AG04449 (cell line): ENCODE data around the gene VRTN.
"Not testable (repeated sequence)": the region's sequence is repeated elsewhere in the genome, so short reads cannot be mapped to it uniquely, and the experiment has no call there.

ENCODE experiments used
- CTCF ChIA-PET: fragments of 350-600 bp; formaldehyde crosslinking; extraction: SDS; loops from one replicate; lab custom pipeline; 2021; ENCODE audit warnings: antibody characterized with exemption; lab: Yijun Ruan, JAX
- POLR2A ChIA-PET: fragments of 400-600, 350-600 bp; formaldehyde crosslinking; extraction: SDS; loops from one replicate; lab custom pipeline; 2020; ENCODE audit warnings: antibody characterized with exemption, inconsistent platforms; lab: Yijun Ruan, JAX
- DNase-seq: peaks from one replicate; pipeline ENCODE4 v3.0.0-alpha.2; 2010; ENCODE audit warnings: low read depth, low spot score
- H3K4me3 ChIP-seq: 2 replicates; pipeline ENCODE4 v1.5.1; 2011; ENCODE audit warnings: low read depth, mild to moderate bottlenecking, control low read depth, low read length
- CTCF ChIP-seq: IDR thresholded peaks from one replicate; pipeline ENCODE4 v1.5.1; 2011; ENCODE audit warnings: mild to moderate bottlenecking, moderate library complexity, low read length, control low read depth, inconsistent platforms; ENCODE audit not compliant: insufficient read depth; ENCODE audit errors: missing control alignments

VRTN gene

GRCh38 chr14:74382231-74382630, 34.0 kb downstream of the VRTN start:
- ChIA-PET POLR2A (no interaction called here), CTCF (no interaction called here)
- no peak for DNase-seq
- H3K4me3 ChIP-seq = no peak overlapping the region
- TF ChIP-seq CTCF = no peak

- no peak overlapping the region for H3K4me3 ChIP-seq
- CTCF ChIA-PET = interaction anchor here (1.1 kb wide), 1 partner anchor 10 kb away, joined by 3 read pairs; no protein-coding TSS in a partner anchor
- POLR2A ChIA-PET = no interaction called here
- DNase-seq = no peak
- no peak for TF ChIP-seq CTCF
These were observed 41.7 kb downstream of the VRTN start for GRCh38 chr14:74389980-74390379.

- CTCF ChIA-PET = interaction anchor here (1.1 to 1.9 kb wide), 2 partner anchors 10 to 12 kb away, joined by 3 to 5 read pairs; no protein-coding TSS in a partner anchor
- H3K4me3 ChIP-seq, POLR2A ChIA-PET, DNase-seq: not testable (repeated sequence)
These were observed 42.2 kb downstream of the VRTN start for GRCh38 chr14:74390505-74390904.

GRCh38 chr14:74391479-74391878, 43.2 kb downstream of the VRTN start:
- no peak for DNase-seq
- H3K4me3 ChIP-seq = no peak overlapping the region
- no peak for TF ChIP-seq CTCF
- ChIA-PET CTCF (interaction anchor here (1.9 kb wide), 1 partner anchor 11 kb away, joined by 5 read pairs; no protein-coding TSS in a partner anchor), POLR2A (no interaction called here)

GRCh38 chr14:74392616-74393570, 44.6 kb downstream of the VRTN start:
- no peak overlapping the region for H3K4me3 ChIP-seq
- CTCF ChIA-PET = interaction anchor here (0.7 to 1.9 kb wide), 2 partner anchors 9 to 86 kb away, joined by 3 to 5 read pairs; no protein-coding TSS in a partner anchor
- DNase-seq = no peak
- POLR2A ChIA-PET = no interaction called here
- no peak for TF ChIP-seq CTCF

GRCh38 chr14:74394549-74394948, 46.3 kb downstream of the VRTN start:
- TF ChIP-seq CTCF = no peak
- H3K4me3 ChIP-seq = no peak overlapping the region
- ChIA-PET CTCF (no interaction called here), POLR2A (no interaction called here)
- no peak for DNase-seq
